PC-9 (cell line): ENCODE measurements around the gene DKK3. TPM values are rescaled to one million over a fixed set of nuclear protein-coding genes. Genes with fewer than 3 reads are reported as not detected.

ENCODE experiments used
- BruUV-seq: library from RNA; stranded (reverse); fragments of 400-500 nt; replicated peaks from 2 replicates; lab custom pipeline; 2021; lab: Mats Ljungman, UMichigan
- CTCF ChIA-PET: fragments of 300-600 bp; sonication (Branson Sonifier 250); formaldehyde crosslinking; loops from one replicate; lab custom pipeline; 2022; ENCODE audit warnings: antibody characterized with exemption; lab: Charles Lee
- POLR2A ChIA-PET: fragments of 300-600 bp; sonication (Branson Sonifier 250); formaldehyde crosslinking; loops from one replicate; lab custom pipeline; 2022; ENCODE audit warnings: antibody characterized with exemption; ENCODE audit not compliant: unreplicated experiment; lab: Charles Lee
- DNase-seq, 2 experiments: peaks; one replicate each; pipeline versions ENCODE4 v3.0.0 to v3.0.0-alpha.2; 2015 to 2022; ENCODE audit warnings: mixed read lengths in 1 of 2
- H2AFZ ChIP-seq: fragments of 200-600 bp; sonication (generic); 2 replicates; pipeline ENCODE4 v1.8.1; 2017; ENCODE audit warnings: antibody characterized with exemption
- H3F3A ChIP-seq: fragments of 200-600 bp; sonication (generic); 2 replicates; pipeline ENCODE4 v1.8.1; 2017; ENCODE audit warnings: antibody characterized with exemption, mild to moderate bottlenecking, low read depth; ENCODE audit not compliant: insufficient read depth
- H3K27ac ChIP-seq: fragments of 200-600 bp; sonication (generic); 2 replicates; pipeline ENCODE4 v1.6.1; 2016; ENCODE audit warnings: mixed run types
- H3K27me3 ChIP-seq: fragments of 200-600 bp; sonication (generic); 2 replicates; pipeline ENCODE4 v1.6.1; 2016; ENCODE audit warnings: low read depth, mixed run types; ENCODE audit not compliant: insufficient read depth
- H3K36me3 ChIP-seq: fragments of 200-600 bp; sonication (generic); 2 replicates; pipeline ENCODE4 v1.6.1; 2016; ENCODE audit warnings: low read depth, mixed run types
- H3K4me1 ChIP-seq: fragments of 200-600 bp; sonication (generic); replicated peaks from 2 replicates; pipeline ENCODE4 v1.6.1; 2016; ENCODE audit warnings: mixed run types; ENCODE audit not compliant: insufficient read depth
- H3K4me2 ChIP-seq: fragments of 200-600 bp; sonication (generic); 2 replicates; pipeline ENCODE4 v1.6.1; 2017; ENCODE audit warnings: mixed run types
- H3K4me3 ChIP-seq: fragments of 200-600 bp; sonication (generic); 2 replicates; pipeline ENCODE4 v1.6.1; 2016; ENCODE audit warnings: mixed run types
- H3K79me2 ChIP-seq: fragments of 200-600 bp; sonication (generic); 2 replicates; pipeline ENCODE4 v1.6.1; 2017; ENCODE audit warnings: low read depth, mixed run types
- H3K9me2 ChIP-seq: fragments of 200-600 bp; sonication (generic); 2 replicates; pipeline ENCODE4 v1.8.1; 2017; ENCODE audit warnings: mild to moderate bottlenecking; ENCODE audit not compliant: insufficient read depth
- H3K9me3 ChIP-seq: fragments of 200-600 bp; sonication (generic); 2 replicates; pipeline ENCODE4 v1.8.1; 2016; ENCODE audit warnings: low read depth; ENCODE audit not compliant: insufficient read depth
- H4K20me1 ChIP-seq: fragments of 200-600 bp; sonication (generic); 2 replicates; pipeline ENCODE4 v1.8.1; 2017; ENCODE audit not compliant: insufficient read depth
- CTCF ChIP-seq: fragments of 200-600 bp; sonication (generic); conservative IDR thresholded peaks from 2 replicates; pipeline ENCODE4 v1.6.1; 2017; ENCODE audit warnings: mixed run types, antibody characterized with exemption, mild to moderate bottlenecking, moderate library complexity
- EZH2 ChIP-seq: fragments of 200-600 bp; sonication (generic); IDR thresholded peaks from 2 replicates; pipeline ENCODE4 v1.8.0; 2017; ENCODE audit warnings: antibody characterized with exemption, low read depth
- intact Hi-C: fragments of 100-400 bp; cut with micrococcal nuclease; formaldehyde crosslinking; loops from one replicate; pipeline ENCODE4 v1.10.0; 2022; ENCODE audit not compliant: unreplicated experiment
- total RNA-seq: library from RNA; stranded (reverse); gene quantifications from 2 replicates; pipeline ENCODE4 v1.2.3, GENCODE V29; 2021

The DKK3 gene
- total RNA-seq, 1 experiment from 2014 or later: 11.5 TPM

DNA sequence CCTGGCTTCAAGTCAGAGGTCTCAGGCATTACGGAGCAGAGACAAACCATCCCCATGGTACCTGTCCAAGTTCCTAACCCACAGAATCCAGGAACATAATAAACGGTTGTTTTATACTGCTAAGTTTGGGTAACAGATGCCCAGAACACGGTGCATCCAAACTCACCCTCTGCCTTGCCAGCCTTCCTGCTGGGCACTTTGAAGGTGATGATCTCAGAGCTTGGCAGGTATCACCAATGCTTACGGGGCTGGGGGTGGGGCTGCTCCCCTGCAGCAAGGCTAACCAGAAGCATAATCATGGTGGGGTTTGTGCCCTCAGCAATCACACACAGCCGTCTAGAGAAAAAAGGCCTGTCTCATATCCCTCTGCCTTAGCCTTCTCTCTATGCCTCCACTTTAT is 27.1 kb downstream of the DKK3 start:
- no peak overlapping the region for H3K4me2 ChIP-seq
- H3K36me3 ChIP-seq: no peaks in the 10 kb centered on the region
- H3K9me2 ChIP-seq: no peaks in the 10 kb centered on the region
- no peaks in the 10 kb centered on the region for H3K9me3 ChIP-seq
- no peak overlapping the region for H2AFZ ChIP-seq
- no peaks in the 10 kb centered on the region for H3K79me2 ChIP-seq
- no peaks in the 10 kb centered on the region for H3F3A ChIP-seq
- H3K27me3 ChIP-seq: no peaks in the 10 kb centered on the region
- intact Hi-C loops: no loop called here
- no TSS peak for BruUV-seq
- no peak overlapping the region for H3K27ac ChIP-seq
- POLR2A ChIA-PET: no interaction called here
- TF ChIP-seq EZH2 (no peak), CTCF (no peak)
- CTCF ChIA-PET: no interaction called here
- H3K4me1 ChIP-seq: peaks cover 14% of the 10 kb centered on the region
- H3K4me3 ChIP-seq: no peak overlapping the region
- no peak for DNase-seq
- H4K20me1 ChIP-seq: no peaks in the 10 kb centered on the region

- no peak for TF ChIP-seq CTCF
- no peak for TF ChIP-seq EZH2
- BruUV-seq: no TSS peak
- CTCF ChIA-PET: no interaction called here
Observed at GRCh38 chr11:11980841-11981308, 27.6 kb downstream of the DKK3 start.

DNA sequence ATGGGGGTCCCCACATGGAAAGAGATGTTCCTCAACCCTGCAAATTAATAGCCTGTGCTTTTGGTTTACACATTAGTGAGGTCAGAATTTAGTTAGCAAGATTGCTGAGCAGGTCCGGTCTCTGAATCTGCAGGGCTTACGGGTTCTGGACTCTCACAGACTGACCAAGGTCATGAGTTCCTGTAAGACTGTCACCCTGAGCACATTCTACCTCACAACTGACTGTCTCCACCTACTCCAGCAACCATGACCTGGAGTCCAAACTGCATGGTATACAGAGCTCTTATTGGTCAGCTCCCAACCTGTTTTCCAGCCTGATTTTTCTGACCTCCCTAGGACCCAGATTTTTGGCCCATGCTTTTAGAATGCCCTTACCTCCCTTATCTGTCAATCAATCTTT is 28.2 kb downstream of the DKK3 start:
- DNase-seq: no peak
- Histone ChIP-seq H3K4me1 (peaks cover 15% of the 10 kb centered on the region), H3K9me3 (no peaks in the 10 kb centered on the region), H3K27ac (no peak overlapping the region), H3K9me2 (no peaks in the 10 kb centered on the region), H3K4me3 (no peak overlapping the region), H3K27me3 (no peaks in the 10 kb centered on the region), H3F3A (no peaks in the 10 kb centered on the region), H2AFZ (no peak overlapping the region), H3K79me2 (no peaks in the 10 kb centered on the region), H3K36me3 (no peaks in the 10 kb centered on the region), H4K20me1 (no peaks in the 10 kb centered on the region), H3K4me2 (no peak overlapping the region)
- CTCF ChIA-PET: interaction anchor here (0.9 kb wide), 1 partner anchor 13 kb away, joined by 5 read pairs; no protein-coding TSS in a partner anchor
- intact Hi-C loops: no loop called here
- no TSS peak for BruUV-seq
- TF ChIP-seq CTCF (no peak), EZH2 (no peak)
- POLR2A ChIA-PET: no interaction called here

More at GRCh38 chr11:11980841-11981308, 27.6 kb downstream of the DKK3 start:
- Histone ChIP-seq H3K4me1 (peaks cover 15% of the 10 kb centered on the region), H3K36me3 (no peaks in the 10 kb centered on the region), H3K79me2 (no peaks in the 10 kb centered on the region), H3F3A (no peaks in the 10 kb centered on the region), H4K20me1 (no peaks in the 10 kb centered on the region), H3K4me2 (no peak overlapping the region), H3K4me3 (no peak overlapping the region), H3K27me3 (no peaks in the 10 kb centered on the region), H3K27ac (no peak overlapping the region), H2AFZ (no peak overlapping the region), H3K9me2 (no peaks in the 10 kb centered on the region), H3K9me3 (no peaks in the 10 kb centered on the region)
- intact Hi-C loops: no loop called here
- POLR2A ChIA-PET: no interaction called here
- no peak for DNase-seq
